Pancreas (tissue), 10 donors: ENCODE measurements around the gene SAMSN1. TPM values are rescaled to one million over a fixed set of nuclear protein-coding genes. Genes with fewer than 3 reads are reported as not detected.
"Not testable (repeated sequence)": the region's sequence is repeated elsewhere in the genome, so short reads cannot be mapped to it uniquely, and the experiment has no call there.

Experiments
- ATAC-seq, 4 donors: fragments of 200-7000 bp; cut with Tn5 transposase; one replicate each; pipeline versions ENCODE4 v1.8.0 to v1.9.1; 2020; ENCODE audit warnings: mild to moderate bottlenecking in 4 of 4, moderate library complexity in 4 of 4
- DNase-seq, 6 donors: peaks; one replicate each; pipeline ENCODE4 v3.0.0-alpha.2; 2020
- FAIRE-seq: peaks from 2 replicates; lab custom pipeline; 2012; peaks lifted over from hg19 to GRCh38; lab: Jason Lieb, UNC
- H3K27ac ChIP-seq, 4 donors: fragments of 200-600 bp; sonication (generic); 1 replicate in 3 of 4; 2 replicates in 1 of 4; pipeline versions ENCODE4 v1.5.0 to v1.8.0; 2020
- H3K27me3 ChIP-seq, 4 donors: fragments of 200-600 bp; one replicate each; pipeline ENCODE4 v1.8.0; 2021
- H3K36me3 ChIP-seq, 3 donors: fragments of 200-600 bp; sonication (generic) in 1 of 3; one replicate each; pipeline versions ENCODE4 v1.5.0 to v1.8.0; 2020 to 2021
- H3K4me1 ChIP-seq, 3 donors: fragments of 200-600 bp; one replicate each; pipeline ENCODE4 v1.8.0; 2021
- H3K4me3 ChIP-seq, 4 donors: fragments of 200-600 bp; sonication (generic) in 2 of 4; one replicate each; pipeline versions ENCODE4 v1.5.0 to v1.8.0; 2020 to 2021
- H3K9me3 ChIP-seq, 4 donors: fragments of 200-600 bp; one replicate each; pipeline ENCODE4 v1.8.0; 2021
- WGBS, 2 donors: extraction: QIAGEN DNeasy Blood & Tissue Kit; methylation state at CpG; one replicate each; pipeline ENCODE4 v1.1.7; 2013; 5-methylcytosine and 5-hydroxymethylcytosine counted together
- intact Hi-C, 3 donors: fragments of 100-400 bp; cut with DNase I; formaldehyde crosslinking; loops; one replicate each; pipeline versions ENCODE4 v1.11.1 to v1.14.2; 2022
- polyA plus RNA-seq, 2 donors: library from polyadenylated mRNA; stranded (reverse); fragments of 200-250 nt; gene quantifications; one replicate each; pipeline ENCODE4 v1.2.3, GENCODE V29; 2013
- total RNA-seq, 6 donors: library from RNA; stranded (reverse); fragmentation: NEBNext Ultra II Directional in 4 of 6; extraction: Animal tissue kit (Norgen Biotek cat#: 25700) in 4 of 6; gene quantifications; one replicate each; pipeline versions ENCODE4 v1.2.1 to v1.2.4, GENCODE V29; 2021 to 2023
- TF ChIP-seq, protein P1 (sequence below), 4 donors: fragments of 200-600 bp; sonication (generic) in 3 of 4; IDR thresholded peaks; one replicate each; pipeline versions ENCODE4 v1.5.0 to v1.8.0; 2021; ENCODE audit warnings: antibody characterized with exemption in 4 of 4
- donor health status: healthy with polysubstance abuse.
- donor health status: DM: no; HTN: no; CAD: no; lungs with moderate emphysema.
- donor health status: DM: no; HTN: no; CAD: no.
- donor health status: control.
- donor health status: control.
- donor health status: Bipolar disorder and iron deficiency.
- donor health status: DM: yes; HTN: yes; CAD: no.
- donor health status: DM: no; HTN: no; CAD: no.
- donor health status: DM: no; HTN: no; CAD: no.
- donor health status: DM: yes; HTN: yes; CAD: no.

SAMSN1 gene
- total and polyA plus RNA-seq, 8 donors: 0.12 to 5.0 (median 1.1) TPM

DNA sequence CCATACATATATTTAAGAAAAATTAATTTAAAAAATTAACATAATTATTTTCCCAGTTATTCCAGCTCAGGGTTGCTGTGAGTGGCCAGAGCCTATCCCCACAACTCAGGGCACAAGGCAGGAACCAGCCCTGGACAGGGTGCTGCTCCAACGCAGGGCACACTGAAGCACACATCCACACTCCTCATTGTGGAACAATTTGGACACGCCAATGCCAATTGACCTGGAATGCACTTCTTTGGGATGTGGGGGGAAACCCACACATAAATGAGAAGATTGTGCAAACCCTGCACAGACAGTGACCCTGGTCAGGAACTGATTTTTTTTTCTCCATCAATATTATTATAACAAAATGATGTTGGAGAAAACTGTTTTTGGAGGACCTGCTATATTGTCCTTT is 23.4 kb downstream of the SAMSN1 start:
- Histone ChIP-seq H3K36me3 (no peaks in the 10 kb centered on the region), H3K4me3 (no peak overlapping the region), H3K9me3 (no peaks in the 10 kb centered on the region), H3K27me3 (no peaks in the 10 kb centered on the region), H3K4me1 (no peaks in the 10 kb centered on the region), H3K27ac (no peak overlapping the region)
- DNase-seq: no peak
- 66 to 72% methylated on average over 2 of the region's 2 CpGs for WGBS, 2 donors
- TF ChIP-seq, protein P1, sequence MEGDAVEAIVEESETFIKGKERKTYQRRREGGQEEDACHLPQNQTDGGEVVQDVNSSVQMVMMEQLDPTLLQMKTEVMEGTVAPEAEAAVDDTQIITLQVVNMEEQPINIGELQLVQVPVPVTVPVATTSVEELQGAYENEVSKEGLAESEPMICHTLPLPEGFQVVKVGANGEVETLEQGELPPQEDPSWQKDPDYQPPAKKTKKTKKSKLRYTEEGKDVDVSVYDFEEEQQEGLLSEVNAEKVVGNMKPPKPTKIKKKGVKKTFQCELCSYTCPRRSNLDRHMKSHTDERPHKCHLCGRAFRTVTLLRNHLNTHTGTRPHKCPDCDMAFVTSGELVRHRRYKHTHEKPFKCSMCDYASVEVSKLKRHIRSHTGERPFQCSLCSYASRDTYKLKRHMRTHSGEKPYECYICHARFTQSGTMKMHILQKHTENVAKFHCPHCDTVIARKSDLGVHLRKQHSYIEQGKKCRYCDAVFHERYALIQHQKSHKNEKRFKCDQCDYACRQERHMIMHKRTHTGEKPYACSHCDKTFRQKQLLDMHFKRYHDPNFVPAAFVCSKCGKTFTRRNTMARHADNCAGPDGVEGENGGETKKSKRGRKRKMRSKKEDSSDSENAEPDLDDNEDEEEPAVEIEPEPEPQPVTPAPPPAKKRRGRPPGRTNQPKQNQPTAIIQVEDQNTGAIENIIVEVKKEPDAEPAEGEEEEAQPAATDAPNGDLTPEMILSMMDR (IDR thresholded peaks at IDR 0.05): no peak
- intact Hi-C loops: loop anchor here in 1 of 3 donors (10.0 kb wide), 1 partner anchor 58 kb away; no protein-coding TSS in a partner anchor
- ATAC-seq: peak in 2 of 4 donors; percentile 23 to 37
- FAIRE-seq: no peak

DNA sequence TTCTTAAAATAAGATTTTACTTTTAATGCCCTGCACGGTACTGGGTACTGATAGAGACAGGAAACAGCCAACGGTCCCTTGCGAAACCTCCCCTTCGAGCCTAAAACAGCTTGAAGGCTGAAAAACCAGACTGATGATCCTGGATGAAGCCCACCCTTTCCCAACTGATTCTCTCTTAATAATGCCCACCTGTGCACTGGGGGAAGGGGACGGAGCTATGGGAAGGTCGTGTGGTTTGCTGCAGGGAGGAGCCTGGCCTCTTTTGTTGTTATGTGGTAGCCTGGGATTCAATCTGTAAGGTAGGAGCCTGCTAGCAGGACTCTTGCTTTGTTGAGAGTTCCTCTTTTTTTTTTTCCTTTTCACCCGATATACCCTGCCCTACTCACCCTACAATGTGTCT is 25.6 kb downstream of the SAMSN1 start:
- Histone ChIP-seq H3K27me3 (no peaks in the 10 kb centered on the region), H3K9me3 (no peaks in the 10 kb centered on the region), H3K4me3 (no peak overlapping the region), H3K27ac (no peak overlapping the region), H3K36me3 (no peaks in the 10 kb centered on the region), H3K4me1 (no peaks in the 10 kb centered on the region)
- ATAC-seq: peak in 2 of 4 donors; percentile 44 to 67
- 52 to 68% methylated on average over 7 of the region's 7 CpGs for WGBS, 2 donors
- no peak for FAIRE-seq
- DNase-seq: no peak
- TF ChIP-seq, protein P1 (IDR thresholded peaks at IDR 0.05): no peak
- intact Hi-C loops: loop anchor here in 1 of 3 donors (10.0 kb wide), 1 partner anchor 56 kb away; no protein-coding TSS in a partner anchor

DNA sequence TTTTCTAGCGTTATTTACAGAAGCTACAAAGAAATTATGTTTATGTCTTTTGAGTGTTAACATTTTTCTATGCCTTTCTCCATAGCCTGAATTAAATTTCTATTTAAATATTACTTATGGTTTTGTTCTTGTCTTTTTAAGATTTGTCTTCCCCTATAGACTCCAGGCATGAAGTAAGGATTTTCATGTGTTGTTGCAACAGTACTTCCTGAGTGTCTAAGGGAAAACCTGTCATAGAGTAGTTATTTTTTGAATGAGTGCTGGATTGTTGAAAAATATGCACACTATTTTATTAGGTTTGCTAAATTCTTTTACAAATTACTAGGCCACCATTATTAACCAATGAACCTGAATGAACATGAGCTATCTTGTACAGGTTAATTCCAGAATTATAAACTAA is 27.1 kb downstream of the SAMSN1 start:
- TF ChIP-seq, protein P1 (IDR thresholded peaks at IDR 0.05): no peak
- Histone ChIP-seq H3K36me3 (no peaks in the 10 kb centered on the region), H3K9me3 (no peaks in the 10 kb centered on the region), H3K27me3 (no peaks in the 10 kb centered on the region), H3K4me3 (no peak overlapping the region), H3K27ac (no peak overlapping the region), H3K4me1 (no peaks in the 10 kb centered on the region)
- DNase-seq: no peak
- intact Hi-C loops: no loop called here
- no peak for ATAC-seq
- WGBS, 2 donors: 54 to 76% methylated on average over 1 of the region's 1 CpG
- FAIRE-seq: no peak

DNA sequence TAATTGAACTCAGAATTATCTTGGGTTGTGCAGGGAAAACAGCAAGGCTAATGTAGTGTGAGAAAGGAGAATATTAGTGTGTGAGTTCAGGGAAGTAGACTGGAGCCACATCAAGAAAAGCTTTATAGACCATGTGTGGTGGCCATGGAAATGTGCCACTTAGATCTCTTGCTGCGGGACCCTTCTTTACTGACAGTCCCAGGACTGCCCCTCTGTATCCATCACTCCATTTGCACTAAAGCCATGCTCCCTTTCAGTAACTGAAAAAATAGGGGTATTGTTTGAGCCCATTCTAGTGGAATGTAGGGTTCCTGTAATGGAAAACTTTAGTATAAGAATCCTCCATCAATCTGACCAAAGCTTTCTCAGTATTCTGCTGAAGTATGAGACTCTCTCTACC is 32.3 kb downstream of the SAMSN1 start:
- no peaks in the 10 kb centered on the region for H3K36me3 ChIP-seq
- no peaks in the 10 kb centered on the region for H3K27me3 ChIP-seq
- no peak for ATAC-seq
- H3K27ac ChIP-seq: no peak overlapping the region
- H3K9me3 ChIP-seq: no peaks in the 10 kb centered on the region
- H3K4me1 ChIP-seq: no peaks in the 10 kb centered on the region
- no peak for FAIRE-seq
- intact Hi-C loops: no loop called here
- TF ChIP-seq, protein P1 (IDR thresholded peaks at IDR 0.05): no peak
- 86 to 91% methylated on average over 1 of the region's 1 CpG for WGBS, 2 donors
- H3K4me3 ChIP-seq: no peak overlapping the region
- DNase-seq: no peak

DNA sequence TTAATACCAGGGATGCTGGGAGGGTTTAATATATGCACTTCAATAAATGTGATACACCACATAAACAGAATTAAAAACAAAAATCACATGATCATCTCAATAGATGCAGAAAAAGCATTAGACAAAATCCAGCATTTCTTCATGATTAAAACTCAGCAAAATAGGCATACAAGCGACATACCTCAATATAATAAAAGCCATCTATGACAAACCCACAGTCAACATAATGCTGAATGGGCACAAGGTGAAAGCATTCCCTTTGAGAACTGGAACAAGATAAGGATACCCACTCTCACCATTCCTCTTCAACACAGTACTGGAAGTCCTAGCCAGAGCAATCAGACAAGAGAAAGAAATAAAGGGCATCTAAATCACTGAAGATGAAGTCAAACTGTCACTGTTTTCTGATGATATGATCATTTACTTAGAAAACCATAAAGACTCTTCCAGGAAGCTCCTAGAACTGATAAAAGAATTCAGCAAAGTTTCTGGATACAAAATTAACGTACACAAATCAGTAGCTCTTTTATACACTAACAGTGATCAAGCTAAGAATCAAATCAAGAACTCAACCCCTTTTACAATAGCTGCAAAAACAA is 39.2 kb downstream of the SAMSN1 start:
- H3K4me1 ChIP-seq, intact Hi-C loops, ATAC-seq, H3K27ac ChIP-seq, H3K27me3 ChIP-seq, H3K36me3 ChIP-seq, DNase-seq, FAIRE-seq, H3K4me3 ChIP-seq, H3K9me3 ChIP-seq: not testable (repeated sequence)
- WGBS, 2 donors: 57 to 66% methylated on average over 2 of the region's 2 CpGs
